Calu3 (cell line): ENCODE measurements around the gene SLC45A2. TPM values are rescaled to one million over a fixed set of nuclear protein-coding genes. Genes with fewer than 3 reads are reported as not detected.
"Not testable (repeated sequence)": the region's sequence is repeated elsewhere in the genome, so short reads cannot be mapped to it uniquely, and the experiment has no call there.

ENCODE experiments used
- Bru-seq: library from RNA; stranded (reverse); fragments of 400-500 nt; gene quantifications from one replicate; lab custom pipeline; 2021; lab: Mats Ljungman, UMichigan
- BruChase-seq, 2 experiments: library from RNA; stranded (reverse); fragments of 400-500 nt; gene quantifications; one replicate each; lab custom pipeline; 2021; lab: Mats Ljungman, UMichigan
- BruUV-seq: library from RNA; stranded (reverse); fragments of 400-500 nt; replicated peaks from 2 replicates; lab custom pipeline; 2021; lab: Mats Ljungman, UMichigan
- CTCF ChIA-PET: fragments of 300-600 bp; sonication (Branson Sonifier 250); formaldehyde crosslinking; loops from one replicate; lab custom pipeline; 2022; ENCODE audit warnings: antibody characterized with exemption; lab: Charles Lee
- DNase-seq: peaks from one replicate; pipeline ENCODE4 v3.0.0; 2022
- H3K27ac Mint-ChIP-seq: one replicate; pipeline ENCODE4 v1.8.0; 2022; ENCODE audit warnings: mixed read lengths; ENCODE audit not compliant: unreplicated experiment
- H3K27me3 Mint-ChIP-seq: one replicate; pipeline ENCODE4 v1.8.0; 2022; ENCODE audit warnings: mixed read lengths; ENCODE audit not compliant: unreplicated experiment
- H3K36me3 Mint-ChIP-seq: one replicate; pipeline ENCODE4 v1.8.0; 2022; ENCODE audit warnings: mild to moderate bottlenecking, moderate library complexity, mixed read lengths; ENCODE audit not compliant: insufficient read depth, unreplicated experiment
- H3K4me1 Mint-ChIP-seq: one replicate; pipeline ENCODE4 v1.8.0; 2022; ENCODE audit warnings: mild to moderate bottlenecking, low read depth, mixed read lengths; ENCODE audit not compliant: unreplicated experiment
- H3K4me3 Mint-ChIP-seq: one replicate; pipeline ENCODE4 v1.8.0; 2022; ENCODE audit warnings: mild to moderate bottlenecking, low read depth, moderate library complexity, mixed read lengths; ENCODE audit not compliant: unreplicated experiment
- H3K9me3 Mint-ChIP-seq: one replicate; pipeline ENCODE4 v1.8.0; 2022; ENCODE audit warnings: low read depth, mixed read lengths; ENCODE audit not compliant: unreplicated experiment
- intact Hi-C: fragments of 100-400 bp; cut with micrococcal nuclease; formaldehyde crosslinking; loops from one replicate; pipeline ENCODE4 v1.10.0; 2022; ENCODE audit not compliant: unreplicated experiment
- long read RNA-seq: library from polyadenylated mRNA; stranded (forward); transcript quantifications from one replicate; pipeline ENCODE4 v2.0.0, GENCODE V29; 2022
- total RNA-seq: library from RNA; stranded (reverse); gene quantifications from 2 replicates; pipeline ENCODE4 v1.2.3, GENCODE V29; 2022
- TF ChIP-seq, protein P1 (sequence below): fragments of 200-600 bp; IDR thresholded peaks from one replicate; pipeline ENCODE4 v1.8.0; 2022; ENCODE audit warnings: antibody characterized with exemption; ENCODE audit not compliant: unreplicated experiment

The SLC45A2 gene, protein sequence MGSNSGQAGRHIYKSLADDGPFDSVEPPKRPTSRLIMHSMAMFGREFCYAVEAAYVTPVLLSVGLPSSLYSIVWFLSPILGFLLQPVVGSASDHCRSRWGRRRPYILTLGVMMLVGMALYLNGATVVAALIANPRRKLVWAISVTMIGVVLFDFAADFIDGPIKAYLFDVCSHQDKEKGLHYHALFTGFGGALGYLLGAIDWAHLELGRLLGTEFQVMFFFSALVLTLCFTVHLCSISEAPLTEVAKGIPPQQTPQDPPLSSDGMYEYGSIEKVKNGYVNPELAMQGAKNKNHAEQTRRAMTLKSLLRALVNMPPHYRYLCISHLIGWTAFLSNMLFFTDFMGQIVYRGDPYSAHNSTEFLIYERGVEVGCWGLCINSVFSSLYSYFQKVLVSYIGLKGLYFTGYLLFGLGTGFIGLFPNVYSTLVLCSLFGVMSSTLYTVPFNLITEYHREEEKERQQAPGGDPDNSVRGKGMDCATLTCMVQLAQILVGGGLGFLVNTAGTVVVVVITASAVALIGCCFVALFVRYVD
- total RNA-seq (0.59 TPM in 1 of 2 replicates, not detected in the other), Bru-seq, nascent RNA (percentile 32 among the genes with signal in this experiment), BruChase-seq, experiment 1, labeled RNA remaining after a 6-hour chase (percentile 32 among the genes with signal in this experiment), BruChase-seq, experiment 2, labeled RNA remaining after a 2-hour chase (percentile 26 among the genes with signal in this experiment)
- long read RNA-seq = 0 reads

GRCh38 chr5:33984671-33985124, at the start of gene SLC45A2:
SLC45A2 (minus strand) TSS chr5:33984693; CDS start chr5:33984583, 110 bp downstream.
- Mint-ChIP-seq H3K27ac (no peak within 1 kb of the TSS), H3K36me3 (no peaks in the 10 kb centered on the region), H3K4me3 (no peak within 1 kb of the TSS), H3K4me1 (no peaks in the 10 kb centered on the region), H3K27me3 (no peaks in the 10 kb centered on the region), H3K9me3 (no peaks in the 10 kb centered on the region)
- no TSS peak for BruUV-seq
- TF ChIP-seq, protein P1, sequence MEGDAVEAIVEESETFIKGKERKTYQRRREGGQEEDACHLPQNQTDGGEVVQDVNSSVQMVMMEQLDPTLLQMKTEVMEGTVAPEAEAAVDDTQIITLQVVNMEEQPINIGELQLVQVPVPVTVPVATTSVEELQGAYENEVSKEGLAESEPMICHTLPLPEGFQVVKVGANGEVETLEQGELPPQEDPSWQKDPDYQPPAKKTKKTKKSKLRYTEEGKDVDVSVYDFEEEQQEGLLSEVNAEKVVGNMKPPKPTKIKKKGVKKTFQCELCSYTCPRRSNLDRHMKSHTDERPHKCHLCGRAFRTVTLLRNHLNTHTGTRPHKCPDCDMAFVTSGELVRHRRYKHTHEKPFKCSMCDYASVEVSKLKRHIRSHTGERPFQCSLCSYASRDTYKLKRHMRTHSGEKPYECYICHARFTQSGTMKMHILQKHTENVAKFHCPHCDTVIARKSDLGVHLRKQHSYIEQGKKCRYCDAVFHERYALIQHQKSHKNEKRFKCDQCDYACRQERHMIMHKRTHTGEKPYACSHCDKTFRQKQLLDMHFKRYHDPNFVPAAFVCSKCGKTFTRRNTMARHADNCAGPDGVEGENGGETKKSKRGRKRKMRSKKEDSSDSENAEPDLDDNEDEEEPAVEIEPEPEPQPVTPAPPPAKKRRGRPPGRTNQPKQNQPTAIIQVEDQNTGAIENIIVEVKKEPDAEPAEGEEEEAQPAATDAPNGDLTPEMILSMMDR = no peak
- no peak for DNase-seq
- CTCF ChIA-PET = no interaction called here
- intact Hi-C loops = no loop called here

DNA sequence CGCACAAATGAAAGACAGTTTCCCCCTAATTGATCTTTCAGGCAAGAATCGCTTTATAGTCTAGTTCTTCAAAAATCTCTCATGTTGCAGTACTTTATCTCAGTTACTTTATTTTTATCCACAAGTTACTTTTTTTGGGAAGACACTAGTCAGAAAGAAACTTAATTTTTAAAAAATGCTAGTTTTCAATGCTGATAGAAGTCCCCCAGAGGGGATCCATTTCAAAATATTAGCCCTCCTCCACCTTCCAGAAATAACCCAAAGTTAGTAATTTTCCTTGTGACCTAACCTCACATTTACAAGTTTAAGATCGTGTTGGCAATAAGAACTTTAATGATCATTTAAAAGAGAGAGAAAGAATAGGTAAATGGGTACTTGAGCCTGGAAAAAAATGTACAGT, 47.5 kb upstream of the SLC45A2 start:
- no peak for DNase-seq
- CTCF ChIA-PET = no interaction called here
- no TSS peak for BruUV-seq
- Mint-ChIP-seq H3K9me3 (no peaks in the 10 kb centered on the region), H3K4me3 (no peak overlapping the region), H3K27me3 (no peaks in the 10 kb centered on the region), H3K27ac (no peak overlapping the region), H3K36me3 (no peaks in the 10 kb centered on the region), H3K4me1 (peaks cover 10% of the 10 kb centered on the region)
- intact Hi-C loops = no loop called here
- TF ChIP-seq, protein P1 = no peak

- no TSS peak for BruUV-seq
- H3K4me3 Mint-ChIP-seq = no peak overlapping the region
- H3K27me3 Mint-ChIP-seq = no peaks in the 10 kb centered on the region
- TF ChIP-seq, protein P1 = no peak
- CTCF ChIA-PET = no interaction called here
- DNase-seq = no peak
- no peaks in the 10 kb centered on the region for H3K36me3 Mint-ChIP-seq
- peaks cover 15% of the 10 kb centered on the region for H3K4me1 Mint-ChIP-seq
- no peak overlapping the region for H3K27ac Mint-ChIP-seq
- H3K9me3 Mint-ChIP-seq = no peaks in the 10 kb centered on the region
- intact Hi-C loops = no loop called here
Measured at GRCh38 chr5:34031117-34031516, 46.6 kb upstream of the SLC45A2 start.

DNA sequence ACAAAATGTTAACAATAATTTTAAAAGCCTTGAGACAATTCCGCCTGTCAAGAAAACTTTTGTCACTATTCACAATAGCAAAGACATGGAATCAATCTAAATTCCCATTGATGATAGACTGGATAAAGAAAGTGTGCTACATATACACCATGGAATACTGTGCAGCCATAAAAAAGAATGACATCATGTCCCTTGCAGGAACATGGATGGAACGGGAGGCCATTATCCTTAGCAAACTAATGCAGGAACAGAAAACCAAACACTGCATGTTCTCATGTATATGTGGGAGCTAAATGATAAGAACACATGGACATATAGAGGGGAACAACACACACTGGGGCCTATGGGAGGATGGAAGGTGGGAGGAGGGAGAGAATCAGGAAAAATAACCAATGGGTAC, 46.1 kb upstream of the SLC45A2 start:
- H3K4me1 Mint-ChIP-seq = peaks cover 20% of the 10 kb centered on the region
- CTCF ChIA-PET, H3K9me3 Mint-ChIP-seq, BruUV-seq, H3K27me3 Mint-ChIP-seq, DNase-seq, H3K27ac Mint-ChIP-seq, intact Hi-C loops, H3K36me3 Mint-ChIP-seq, H3K4me3 Mint-ChIP-seq: not testable (repeated sequence)
